ENCODE measurements around the gene ZNF428. TPM values are rescaled to one million over a fixed set of nuclear protein-coding genes. Genes with fewer than 3 reads are reported as not detected.

Gene ZNF428
- total RNA-seq, 2 experiments from 2014 or later: 29.9 to 31.5 TPM

DNA sequence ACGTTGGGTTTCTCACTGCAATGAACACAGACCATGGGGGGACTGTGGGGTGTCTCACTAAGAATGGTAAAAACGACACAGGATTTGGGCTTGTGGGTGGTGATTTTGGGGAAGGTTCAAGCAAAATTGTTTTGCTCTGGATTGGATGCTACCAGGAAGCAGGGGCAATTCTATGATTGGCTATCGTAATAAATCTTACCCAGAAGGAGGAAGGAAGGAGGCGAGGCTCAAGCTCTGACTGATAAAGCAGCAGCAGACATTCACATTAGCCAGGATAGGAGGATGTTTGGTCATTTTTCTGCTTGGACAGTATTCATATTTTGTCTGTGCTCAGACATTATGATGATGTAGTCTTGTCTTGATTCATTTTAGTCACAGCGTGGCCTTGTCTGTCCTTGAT is 21.6 kb downstream of the ZNF428 start:
- Mint-ChIP-seq H3K27ac (peak overlapping the region; percentile 99), H3K9me3 (ENCODE audit: insufficient read depth) (no peaks in the 10 kb centered on the region), H3K36me3 (ENCODE audit: low read depth) (peaks cover 28% of the 10 kb centered on the region), H3K27me3 (ENCODE audit: low read depth) (no peaks in the 10 kb centered on the region), H3K4me3 (peak overlapping the region; percentile 98), H3K4me1 (ENCODE audit: low read depth) (peaks cover 37% of the 10 kb centered on the region)
- DNase-seq: no peak
- no peak for ATAC-seq
- CTCF ChIA-PET: interaction anchor here (0.8 to 6.7 kb wide), 8 partner anchors 8 to 151 kb away, joined by 4 to 239 read pairs (median 8); partner anchors contain the start of genes PINLYP and XRCC1
- POLR2A ChIA-PET: interaction anchor here (1.5 to 3.9 kb wide), 2 partner anchors 9 to 22 kb away, joined by 6 to 44 read pairs; partner anchors contain the start of genes PINLYP and XRCC1

DNA sequence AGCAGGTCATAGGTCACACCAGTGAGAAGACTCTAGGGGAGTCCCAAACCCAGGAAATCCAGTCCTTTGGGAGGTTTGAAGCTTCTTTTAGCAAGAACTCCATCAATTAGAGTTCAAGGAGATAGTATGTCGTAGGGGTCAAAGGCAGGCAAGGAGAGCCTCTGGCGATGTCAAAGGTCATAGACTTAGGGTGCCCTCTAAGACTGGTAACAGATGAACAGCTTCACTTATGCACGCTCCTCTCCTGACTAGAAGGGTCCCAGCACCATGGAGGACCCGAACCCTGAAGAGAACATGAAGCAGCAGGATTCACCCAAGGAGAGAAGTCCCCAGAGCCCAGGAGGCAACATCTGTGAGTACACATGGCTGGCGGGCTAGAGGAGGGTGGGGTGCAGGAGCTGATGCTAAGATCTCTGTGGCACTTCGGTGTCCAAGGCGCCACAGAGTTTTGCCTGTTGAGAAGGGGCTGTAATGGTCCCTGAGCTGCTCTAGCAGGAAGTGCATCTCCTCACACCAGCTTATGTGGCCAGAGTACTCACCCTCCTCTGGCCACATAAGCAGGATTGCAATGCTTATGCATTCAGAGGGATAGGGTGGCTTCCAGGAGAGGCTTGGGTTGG is 22.5 kb downstream of the ZNF428 start:
- no peaks in the 10 kb centered on the region for H3K9me3 Mint-ChIP-seq (ENCODE audit: insufficient read depth)
- H3K36me3 Mint-ChIP-seq (ENCODE audit: low read depth): peaks cover 32% of the 10 kb centered on the region
- ATAC-seq (no peak), DNase-seq (peak; percentile 27)
- H3K27me3 Mint-ChIP-seq (ENCODE audit: low read depth): no peaks in the 10 kb centered on the region
- ChIA-PET POLR2A (interaction anchor here (0.7 to 3.9 kb wide), 6 partner anchors 10 to 72 kb away, joined by 3 to 44 read pairs (median 6); partner anchors contain the start of genes PINLYP, XRCC1 and ZNF575), CTCF (interaction anchor here (0.8 to 6.7 kb wide), 13 partner anchors 9 to 157 kb away, joined by 3 to 239 read pairs (median 11); partner anchors contain the start of genes PINLYP, SMG9, XRCC1 and ZNF575)
- H3K27ac Mint-ChIP-seq: peak overlapping the region; percentile 99
- peak overlapping the region; percentile 98 for H3K4me3 Mint-ChIP-seq
- peaks cover 37% of the 10 kb centered on the region for H3K4me1 Mint-ChIP-seq (ENCODE audit: low read depth)

DNA sequence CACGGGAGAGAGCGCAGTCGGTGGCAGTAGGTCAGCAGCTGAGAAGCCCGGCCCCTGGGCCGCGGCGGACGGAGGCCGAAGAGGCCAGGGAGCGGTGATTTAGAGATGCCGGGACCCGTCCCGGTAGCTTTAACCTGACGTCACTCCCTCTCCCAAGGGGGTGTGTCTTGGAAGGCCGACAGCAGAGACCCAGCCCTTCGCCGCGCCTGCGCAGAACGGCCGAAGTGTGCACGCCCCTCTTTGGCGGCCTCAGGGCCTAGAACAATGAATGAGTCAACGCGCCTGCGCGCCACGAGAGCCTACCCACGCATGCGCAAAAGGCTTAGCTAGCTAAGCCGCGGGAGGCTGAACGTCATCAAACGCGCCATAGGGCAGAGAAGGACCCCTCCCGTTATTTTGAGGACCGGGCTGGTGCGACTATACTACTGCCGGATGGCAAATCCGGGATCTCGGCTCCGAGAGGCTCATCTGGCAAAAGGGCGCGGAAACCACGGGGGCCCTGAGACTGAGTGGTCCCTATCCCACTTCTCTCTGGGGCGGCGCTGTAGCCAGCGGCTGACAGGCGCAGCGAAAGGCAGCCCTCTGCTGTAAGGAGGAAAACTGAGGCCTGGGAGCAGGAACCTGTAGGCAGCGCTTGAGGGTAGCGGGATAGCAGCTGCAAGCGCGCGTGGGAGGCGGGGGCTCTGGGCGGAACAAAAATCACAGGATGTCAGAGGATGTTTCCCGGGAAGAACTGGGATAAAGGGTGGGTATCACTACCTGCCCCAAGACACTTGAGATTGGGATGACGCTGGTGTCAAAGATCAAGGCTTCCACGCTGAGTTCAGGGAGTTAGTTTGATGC is 23.2 kb downstream of the ZNF428 start, which contains the start of the genes IRGQ and ZNF576:
TSS of gene IRGQ (minus strand) at position 136 of the 843 bp plus-strand sequence. CDS start 796 bp downstream, outside the sequence.
TSS of gene ZNF576 (plus strand) at position 597 of the 843 bp plus-strand sequence. CDS start 514 bp downstream, outside the sequence.
- POLR2A ChIA-PET: interaction anchor here (0.9 to 3.9 kb wide), 9 partner anchors 13 to 63 kb away, joined by 3 to 44 read pairs (median 5); partner anchors contain the start of genes PINLYP, XRCC1 and ZNF575
- peaks cover 37% of the 10 kb centered on the region for H3K4me1 Mint-ChIP-seq (ENCODE audit: low read depth)
- peak within 1 kb of the TSS; percentile 99 for H3K27ac Mint-ChIP-seq
- no peaks in the 10 kb centered on the region for H3K27me3 Mint-ChIP-seq (ENCODE audit: low read depth)
- peaks cover 30% of the 10 kb centered on the region for H3K36me3 Mint-ChIP-seq (ENCODE audit: low read depth)
- peak within 1 kb of the TSS; percentile 98 for H3K4me3 Mint-ChIP-seq
- no peaks in the 10 kb centered on the region for H3K9me3 Mint-ChIP-seq (ENCODE audit: insufficient read depth)
- ATAC-seq (peak; percentile 82), DNase-seq (peak; percentile 100)
- CTCF ChIA-PET: interaction anchor here (0.9 to 6.7 kb wide), 18 partner anchors 10 to 164 kb away, joined by 3 to 239 read pairs (median 8); partner anchors contain the start of genes PINLYP, SMG9, XRCC1 and ZNF575

GRCh38 chr19:43595605-43595998 is 23.8 kb downstream of the ZNF428 start:
- Mint-ChIP-seq H3K4me3 (peak overlapping the region; percentile 98), H3K4me1 (ENCODE audit: low read depth) (peaks cover 38% of the 10 kb centered on the region), H3K27ac (peak overlapping the region; percentile 99), H3K36me3 (ENCODE audit: low read depth) (peaks cover 33% of the 10 kb centered on the region), H3K27me3 (ENCODE audit: low read depth) (no peaks in the 10 kb centered on the region), H3K9me3 (ENCODE audit: insufficient read depth) (no peaks in the 10 kb centered on the region)
- DNase-seq (peak; percentile 48), ATAC-seq (peak; percentile 29)
- POLR2A ChIA-PET: interaction anchor here (0.6 to 3.9 kb wide), 10 partner anchors 12 to 1497 kb away, joined by 3 to 44 read pairs (median 5); partner anchors contain the start of genes PINLYP, XRCC1 and ZNF575
- CTCF ChIA-PET: interaction anchor here (0.5 to 6.7 kb wide), 18 partner anchors 11 to 163 kb away, joined by 3 to 239 read pairs (median 7); partner anchors contain the start of genes PINLYP, SMG9, XRCC1 and ZNF575

DNA sequence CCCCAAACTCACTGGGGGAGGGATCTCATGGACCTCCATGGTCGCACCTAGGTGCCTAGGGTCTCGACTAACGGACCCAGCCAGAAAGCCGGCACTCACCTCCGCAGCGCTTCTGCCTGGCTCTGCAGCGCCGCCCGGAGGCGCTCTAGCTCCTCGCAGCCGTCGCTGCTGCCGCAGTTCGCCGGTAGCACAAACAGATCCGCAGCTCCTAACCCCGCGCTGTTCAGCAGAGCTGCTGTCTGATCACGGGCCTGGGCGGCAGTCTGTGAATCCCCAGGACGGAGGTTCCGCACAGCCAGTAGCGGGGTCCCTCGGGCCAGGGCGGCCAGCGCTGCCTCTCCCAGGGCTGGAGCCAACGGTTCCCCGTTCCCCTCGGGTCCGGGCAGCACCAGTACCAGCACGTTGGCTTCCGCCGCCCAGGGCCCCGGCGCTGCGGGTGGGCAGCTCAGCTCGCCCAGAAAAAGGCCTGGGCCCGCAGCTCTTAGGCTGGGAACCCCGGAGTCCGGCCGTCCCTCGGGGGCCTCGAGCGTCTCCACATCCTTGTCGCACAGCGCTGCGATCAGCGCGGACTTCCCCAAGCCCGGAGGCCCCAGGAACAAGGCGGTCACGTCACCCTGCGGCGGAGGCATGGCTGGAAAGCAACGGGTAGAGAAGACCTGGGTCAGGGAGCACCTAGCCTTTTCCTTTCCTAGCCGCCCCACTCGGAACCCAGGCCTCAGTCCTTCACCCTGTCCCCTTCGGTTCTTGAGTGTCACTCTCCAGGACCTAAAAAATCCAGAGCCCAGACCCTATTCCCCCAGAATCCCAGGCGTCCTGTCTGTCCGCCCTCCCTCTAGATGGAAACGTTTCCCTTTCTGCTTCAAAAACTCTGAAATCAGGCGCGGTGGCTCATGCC is 24.5 kb downstream of the ZNF428 start:
- Mint-ChIP-seq H3K4me3 (peak overlapping the region; percentile 98), H3K27ac (peak overlapping the region; percentile 99), H3K4me1 (ENCODE audit: low read depth) (peaks cover 43% of the 10 kb centered on the region), H3K36me3 (ENCODE audit: low read depth) (peaks cover 33% of the 10 kb centered on the region), H3K9me3 (ENCODE audit: insufficient read depth) (no peaks in the 10 kb centered on the region), H3K27me3 (ENCODE audit: low read depth) (no peaks in the 10 kb centered on the region)
- ATAC-seq (peak; percentile 57), DNase-seq (peak; percentile 83)
- ChIA-PET POLR2A (interaction anchor here (0.6 to 3.9 kb wide), 17 partner anchors 11 to 1497 kb away, joined by 3 to 44 read pairs (median 5); partner anchors contain the start of genes PINLYP, XRCC1 and ZNF575), CTCF (interaction anchor here (0.5 to 6.7 kb wide), 30 partner anchors 12 to 215 kb away, joined by 3 to 239 read pairs (median 8); partner anchors contain the start of genes ETHE1, PHLDB3, PINLYP and XRCC1)

GRCh38 chr19:43594081-43594697 is 25.2 kb downstream of the ZNF428 start:
- ChIA-PET CTCF (interaction anchor here (0.7 to 6.7 kb wide), 31 partner anchors 11 to 216 kb away, joined by 3 to 239 read pairs (median 7); partner anchors contain the start of genes ETHE1, PHLDB3, PINLYP and XRCC1), POLR2A (interaction anchor here (0.6 to 3.9 kb wide), 14 partner anchors 10 to 163 kb away, joined by 3 to 44 read pairs (median 6); partner anchors contain the start of genes PINLYP, XRCC1 and ZNF575)
- no peaks in the 10 kb centered on the region for H3K27me3 Mint-ChIP-seq (ENCODE audit: low read depth)
- peaks cover 33% of the 10 kb centered on the region for H3K36me3 Mint-ChIP-seq (ENCODE audit: low read depth)
- no peak for DNase-seq
- H3K9me3 Mint-ChIP-seq (ENCODE audit: insufficient read depth): no peaks in the 10 kb centered on the region
- H3K4me3 Mint-ChIP-seq: peak overlapping the region; percentile 98
- no peak for ATAC-seq
- peaks cover 48% of the 10 kb centered on the region for H3K4me1 Mint-ChIP-seq (ENCODE audit: low read depth)
- H3K27ac Mint-ChIP-seq: peak overlapping the region; percentile 62

GRCh38 chr19:43592800-43593350 is 26.6 kb downstream of the ZNF428 start:
- Mint-ChIP-seq H3K27me3 (ENCODE audit: low read depth) (no peaks in the 10 kb centered on the region), H3K27ac (no peak overlapping the region), H3K4me1 (ENCODE audit: low read depth) (peaks cover 37% of the 10 kb centered on the region), H3K9me3 (ENCODE audit: insufficient read depth) (no peaks in the 10 kb centered on the region), H3K36me3 (ENCODE audit: low read depth) (peaks cover 30% of the 10 kb centered on the region), H3K4me3 (no peak overlapping the region)
- DNase-seq: no peak
- POLR2A ChIA-PET: no interaction called here
- no peak for ATAC-seq
- CTCF ChIA-PET: interaction anchor here (0.9 to 6.7 kb wide), 7 partner anchors 17 to 146 kb away, joined by 3 to 239 read pairs (median 50); partner anchors contain the start of genes PINLYP, XRCC1 and ZNF575

DNA sequence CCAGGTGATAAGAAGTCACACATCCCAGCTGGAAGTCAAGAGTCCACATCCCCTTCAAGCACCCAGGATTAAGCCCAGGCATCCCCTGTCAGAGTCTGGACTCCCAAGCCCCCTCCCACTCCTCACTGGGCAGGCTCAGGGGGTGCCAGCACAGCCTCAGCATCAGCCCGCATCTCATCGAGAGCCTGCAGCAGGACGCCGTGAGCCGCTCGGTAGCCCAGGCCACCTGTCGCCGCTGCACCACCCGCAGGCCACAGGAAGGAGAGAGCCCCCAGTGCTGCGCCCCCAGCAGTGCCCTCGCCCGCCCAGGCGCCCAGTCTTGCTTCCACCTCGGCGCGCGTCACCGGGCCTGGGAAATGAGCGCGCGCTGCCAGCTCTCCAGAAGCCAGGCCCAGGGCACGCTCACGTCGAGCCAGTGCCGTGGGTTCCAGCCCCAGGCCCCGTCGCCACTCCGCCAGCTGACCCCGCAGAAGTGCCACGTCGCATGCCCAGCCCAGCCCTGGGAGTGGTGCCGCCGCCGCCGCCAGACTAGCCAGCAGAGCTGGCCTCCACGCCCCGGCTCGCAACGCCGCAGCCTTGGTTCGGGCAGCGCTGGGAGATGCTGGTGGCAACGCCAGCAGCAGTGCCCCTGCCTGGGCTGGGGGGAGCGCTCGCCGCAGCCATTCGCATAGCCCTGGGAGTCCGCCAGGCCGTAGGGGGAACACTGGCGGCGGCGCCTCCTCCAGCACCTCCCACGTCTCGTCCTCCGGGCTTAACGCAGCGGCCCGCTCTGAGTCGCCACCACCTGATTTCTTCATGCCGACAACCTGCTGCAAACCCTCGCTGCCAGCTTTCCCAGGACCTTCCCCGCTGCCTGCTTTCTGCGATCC is 27.3 kb downstream of the ZNF428 start:
- H3K36me3 Mint-ChIP-seq (ENCODE audit: low read depth): peaks cover 30% of the 10 kb centered on the region
- H3K9me3 Mint-ChIP-seq (ENCODE audit: insufficient read depth): no peaks in the 10 kb centered on the region
- CTCF ChIA-PET: interaction anchor here (1.1 to 6.7 kb wide), 2 partner anchors 34 to 145 kb away, joined by 3 to 239 read pairs; no protein-coding TSS in a partner anchor
- peaks cover 29% of the 10 kb centered on the region for H3K4me1 Mint-ChIP-seq (ENCODE audit: low read depth)
- no peaks in the 10 kb centered on the region for H3K27me3 Mint-ChIP-seq (ENCODE audit: low read depth)
- DNase-seq: no peak
- POLR2A ChIA-PET: interaction anchor here (0.7 kb wide), 1 partner anchor 27 kb away, joined by 3 read pairs; no protein-coding TSS in a partner anchor
- H3K4me3 Mint-ChIP-seq: no peak overlapping the region
- ATAC-seq: no peak
- H3K27ac Mint-ChIP-seq: no peak overlapping the region

DNA sequence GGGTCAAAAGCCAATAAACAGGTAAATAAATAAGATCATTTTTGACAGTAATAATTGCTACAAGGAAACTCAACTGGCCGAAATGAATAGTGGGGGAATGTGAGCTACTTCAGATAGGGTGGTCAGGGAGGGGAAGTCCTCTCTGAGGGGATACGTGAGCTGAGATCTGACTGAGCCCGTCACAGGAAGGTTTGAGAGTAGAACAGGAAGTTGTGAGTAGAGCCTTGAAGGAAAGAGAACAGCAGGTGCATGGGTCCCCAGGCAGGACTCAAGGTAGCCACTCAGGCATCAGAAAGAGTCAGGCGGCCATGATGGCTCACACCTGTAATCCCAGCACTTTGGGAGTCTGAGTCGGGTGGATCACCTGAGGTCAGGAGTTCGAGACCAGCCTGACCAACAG is 29.8 kb downstream of the ZNF428 start:
- no peak for ATAC-seq
- Mint-ChIP-seq H3K9me3 (ENCODE audit: insufficient read depth) (no peaks in the 10 kb centered on the region), H3K27ac (peak overlapping the region; percentile 31)

More for the DNA sequence above, 29.8 kb downstream of the ZNF428 start:
- ChIA-PET CTCF (interaction anchor here (1.3 to 3.9 kb wide), 3 partner anchors 24 to 143 kb away, joined by 3 to 28 read pairs (median 3); no protein-coding TSS in a partner anchor), POLR2A (no interaction called here)
- H3K27me3 Mint-ChIP-seq (ENCODE audit: low read depth): no peaks in the 10 kb centered on the region
- no peak overlapping the region for H3K4me3 Mint-ChIP-seq
- peaks cover 24% of the 10 kb centered on the region for H3K4me1 Mint-ChIP-seq (ENCODE audit: low read depth)
- DNase-seq: no peak
- peaks cover 33% of the 10 kb centered on the region for H3K36me3 Mint-ChIP-seq (ENCODE audit: low read depth)

Data from activated CD8-positive, alpha-beta T cell treated with anti-CD3 and anti-CD28 coated beads, Interleukin-2, amount 10 ng/mL, durations not matched to agents 7 days and 5 days (primary cell).